Measurements from ENCODE around the gene R3HDM1. TPM values are rescaled to one million over a fixed set of nuclear protein-coding genes. Genes with fewer than 3 reads are reported as not detected.
A peak's percentile ranks its signal among the peaks of the same experiment; 100 is the strongest.
"Not testable (repeated sequence)": the region's sequence is repeated elsewhere in the genome, so short reads cannot be mapped to it uniquely, and the experiment has no call there.

Gene R3HDM1
- total and polyA plus RNA-seq, 2 experiments from 2014 or later, result 24.8 to 32.7 TPM

DNA sequence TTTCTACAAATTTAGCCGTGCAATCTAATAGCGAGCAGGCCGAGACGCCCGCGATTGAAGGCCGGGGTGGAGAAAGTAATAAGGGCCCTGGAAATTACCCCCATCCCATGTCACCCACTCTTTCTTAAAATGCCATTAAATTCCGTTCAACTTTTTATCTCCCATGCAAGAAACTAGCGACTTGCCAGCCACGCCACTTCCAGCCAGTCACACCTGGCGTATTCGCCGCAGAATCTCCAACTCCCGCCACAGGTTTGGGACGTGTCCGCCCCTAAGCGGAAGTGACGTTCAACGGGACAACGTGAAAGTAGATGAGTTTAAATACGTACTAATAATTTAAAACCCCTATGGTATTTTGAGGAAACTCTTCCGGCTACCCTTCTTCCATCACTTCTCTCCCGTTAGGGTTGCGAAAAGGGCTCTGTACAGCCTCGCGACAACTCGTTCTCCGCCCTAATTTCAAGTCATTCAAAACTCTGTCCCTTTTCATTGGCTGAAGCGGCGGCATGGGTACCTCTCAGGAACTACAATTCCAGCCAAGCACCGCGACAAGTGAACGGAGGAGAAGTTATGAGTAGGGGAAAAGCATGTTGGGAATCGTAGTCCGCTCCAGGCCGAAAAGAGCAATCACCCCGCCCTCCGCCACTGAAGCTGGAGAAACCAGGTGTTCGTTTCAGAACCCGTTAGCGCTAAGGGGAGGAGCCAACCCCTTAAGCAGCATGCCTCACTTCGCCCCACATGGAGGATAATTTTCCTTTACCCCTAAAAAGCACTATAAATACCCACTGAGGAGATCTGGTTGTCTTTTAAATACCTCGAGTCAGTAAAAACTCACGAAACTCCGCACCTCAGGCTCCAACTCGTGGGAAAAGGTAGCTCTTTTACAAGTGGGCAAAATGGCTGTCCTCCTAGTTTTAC lies 712 bp upstream of the R3HDM1 start, which contains the start of gene ZRANB3:
Gene ZRANB3 (minus strand): TSS at position 906 of the 918 bp plus-strand sequence.
- Histone ChIP-seq H3K36me3 (no peaks in the 10 kb centered on the region), H3K9me3 (ENCODE audit: low read depth) (no peaks in the 10 kb centered on the region), H3K4me1 (ENCODE audit: low read depth) (peaks cover 7% of the 10 kb centered on the region), H3K4me3 (peak within 1 kb of the TSS; percentile 73), H3K27me3 (no peaks in the 10 kb centered on the region), H3K27ac (peak within 1 kb of the TSS; percentile 97)
- no peak for TF ChIP-seq CTCF (IDR thresholded peaks at IDR 0.05; ENCODE audit: low read depth, low read length)
- peak; percentile 99 for DNase-seq (ENCODE audit: low read depth in 1 of 2, low spot score in 1 of 2)

DNA sequence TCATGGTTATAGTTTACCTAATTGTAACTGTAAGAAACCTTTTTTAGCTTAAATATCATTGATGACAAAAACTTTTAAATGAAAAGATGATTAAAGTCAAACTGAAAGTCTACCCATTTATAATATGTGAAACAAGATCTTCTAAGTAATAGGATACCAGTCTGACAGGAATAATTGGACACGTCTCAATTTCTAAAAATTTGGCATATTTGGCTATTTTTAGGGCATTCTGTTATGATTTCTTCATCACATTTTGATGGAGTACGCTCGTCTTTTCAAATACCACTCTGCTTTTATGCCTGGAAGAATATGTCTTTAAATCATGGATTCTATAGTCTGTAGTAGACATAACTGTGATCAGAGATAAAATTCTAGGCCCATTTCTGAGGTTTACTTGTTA lies 1.3 kb downstream of the R3HDM1 start:
- Histone ChIP-seq H3K9me3 (ENCODE audit: low read depth) (peaks cover 4% of the 10 kb centered on the region), H3K36me3 (no peaks in the 10 kb centered on the region), H3K27me3 (no peaks in the 10 kb centered on the region), H3K4me3 (peak overlapping the region; percentile 73), H3K27ac (peak overlapping the region; percentile 94), H3K4me1 (ENCODE audit: low read depth) (peaks cover 7% of the 10 kb centered on the region)
- peak in 1 of 2 donors; percentile 8 for DNase-seq (ENCODE audit: low read depth in 1 of 2, low spot score in 1 of 2)
- TF ChIP-seq CTCF (IDR thresholded peaks at IDR 0.05; ENCODE audit: low read depth, low read length), result no peak

DNA sequence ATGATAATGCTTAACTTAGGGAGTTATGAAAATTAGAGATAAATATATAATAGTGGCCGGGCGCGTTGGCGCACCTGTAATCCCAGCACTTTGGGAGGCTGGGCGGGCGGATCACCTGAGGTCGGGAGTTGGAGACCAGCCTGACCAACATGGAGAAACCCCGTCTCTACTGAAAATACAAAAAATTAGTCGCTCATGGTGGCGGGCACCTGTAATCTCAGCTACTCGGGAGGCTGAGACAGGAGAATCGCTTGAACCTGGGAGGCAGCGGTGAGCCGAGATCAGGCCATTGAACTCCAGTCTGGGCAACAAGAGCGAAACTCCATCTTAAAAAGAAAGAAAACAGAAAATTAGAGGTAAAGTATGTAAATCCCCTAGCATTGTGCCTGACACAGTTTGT lies 2.3 kb downstream of the R3HDM1 start:
- not testable (repeated sequence) for H3K9me3 ChIP-seq (ENCODE audit: low read depth); H3K36me3 ChIP-seq; DNase-seq (ENCODE audit: low read depth in 1 of 2, low spot score in 1 of 2); H3K27me3 ChIP-seq; H3K4me1 ChIP-seq (ENCODE audit: low read depth); H3K4me3 ChIP-seq; H3K27ac ChIP-seq

DNA sequence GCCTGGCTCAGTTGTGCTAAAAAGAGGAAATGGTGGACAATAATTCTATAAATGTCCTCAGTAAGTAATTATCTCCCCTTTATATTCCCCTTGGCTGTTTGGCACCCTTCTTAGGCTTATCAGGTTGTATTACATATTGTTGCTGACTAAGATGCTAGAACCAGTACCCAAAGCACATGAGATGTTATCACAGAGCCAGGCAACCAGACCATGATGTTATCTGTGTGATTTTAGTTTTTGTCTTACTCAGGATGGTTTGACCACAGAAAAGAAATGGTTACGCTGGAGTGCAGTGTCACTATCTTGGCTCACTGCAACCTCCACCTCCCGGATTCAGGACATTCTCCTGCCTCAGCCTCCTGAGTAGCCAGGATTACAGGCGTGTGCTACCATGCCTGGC lies 15.2 kb downstream of the R3HDM1 start:
- Histone ChIP-seq H3K27ac (no peak overlapping the region), H3K9me3 (ENCODE audit: low read depth) (no peaks in the 10 kb centered on the region), H3K36me3 (no peaks in the 10 kb centered on the region), H3K4me1 (ENCODE audit: low read depth) (no peaks in the 10 kb centered on the region), H3K27me3 (no peaks in the 10 kb centered on the region), H3K4me3 (no peak overlapping the region)
- no peak for TF ChIP-seq CTCF (IDR thresholded peaks at IDR 0.05; ENCODE audit: low read depth, low read length)
- no peak for DNase-seq (ENCODE audit: low read depth in 1 of 2, low spot score in 1 of 2)

DNA sequence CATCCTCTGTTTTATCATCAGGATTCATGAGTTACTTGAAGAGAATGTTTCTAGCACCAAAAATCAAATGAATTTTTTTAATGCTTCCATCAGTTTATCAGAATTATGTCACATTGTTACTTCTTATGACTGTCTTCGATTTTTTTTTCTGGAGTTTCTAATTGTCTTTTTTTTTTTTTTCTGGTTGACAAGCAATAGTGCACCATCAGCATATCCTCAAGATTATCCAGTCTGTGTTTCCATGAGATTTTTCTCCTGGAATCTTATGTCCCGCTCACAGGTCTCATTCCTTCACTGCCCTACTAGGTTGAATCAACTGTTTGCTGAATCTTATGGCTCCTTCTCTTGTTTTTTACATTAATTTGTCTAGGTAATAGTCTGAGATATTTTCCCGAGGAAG lies 16.0 kb downstream of the R3HDM1 start:
- no peak for DNase-seq (ENCODE audit: low read depth in 1 of 2, low spot score in 1 of 2)
- H3K27me3 ChIP-seq, result no peaks in the 10 kb centered on the region
- no peak overlapping the region for H3K27ac ChIP-seq
- no peaks in the 10 kb centered on the region for H3K4me1 ChIP-seq (ENCODE audit: low read depth)
- H3K9me3 ChIP-seq (ENCODE audit: low read depth), result no peaks in the 10 kb centered on the region
- no peak for TF ChIP-seq CTCF (IDR thresholded peaks at IDR 0.05; ENCODE audit: low read depth, low read length)
- no peak overlapping the region for H3K4me3 ChIP-seq
- H3K36me3 ChIP-seq, result no peaks in the 10 kb centered on the region

GRCh38 chr2:135551356-135551755 lies 20.1 kb downstream of the R3HDM1 start:
- no peaks in the 10 kb centered on the region for H3K27me3 ChIP-seq
- H3K4me1 ChIP-seq (ENCODE audit: low read depth), result no peaks in the 10 kb centered on the region

More at GRCh38 chr2:135551356-135551755, 20.1 kb downstream of the R3HDM1 start:
- no peaks in the 10 kb centered on the region for H3K9me3 ChIP-seq (ENCODE audit: low read depth)
- no peak for DNase-seq (ENCODE audit: low read depth in 1 of 2, low spot score in 1 of 2)
- no peak overlapping the region for H3K27ac ChIP-seq
- H3K36me3 ChIP-seq, result no peaks in the 10 kb centered on the region
- no peak overlapping the region for H3K4me3 ChIP-seq
- TF ChIP-seq CTCF (IDR thresholded peaks at IDR 0.05; ENCODE audit: low read depth, low read length), result no peak

Data from cardiac muscle cell (in vitro differentiated cells and primary cell).